ENCODE data around the gene CACNA1A.

The CACNA1A gene

DNA sequence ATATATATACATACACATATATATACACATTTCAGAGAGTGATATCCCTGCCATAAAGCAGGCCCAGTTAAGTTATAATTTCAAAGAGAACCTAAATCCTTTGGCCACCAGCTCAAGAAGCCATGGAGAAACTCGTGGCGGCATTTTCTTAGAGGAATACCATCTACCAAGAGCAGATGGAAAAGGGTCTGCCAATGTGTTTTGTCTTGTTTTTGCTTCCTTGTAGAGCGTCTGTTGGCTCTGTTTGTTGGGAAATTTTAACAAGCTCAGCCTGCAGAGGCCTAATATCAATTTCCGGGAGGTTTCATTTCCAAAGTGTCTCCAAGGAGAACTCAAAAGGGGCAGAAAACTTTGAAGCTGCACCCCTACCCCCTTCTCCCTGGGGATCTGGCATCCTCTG lies 215.5 kb downstream of the CACNA1A start:
- Mint-ChIP-seq H3K36me3 (no peaks in the 10 kb centered on the region), H3K4me1 (no peaks in the 10 kb centered on the region), H3K27ac (no peak overlapping the region), H3K27me3 (peaks cover 3% of the 10 kb centered on the region), H3K4me3 (no peak overlapping the region), H3K9me3 (no peaks in the 10 kb centered on the region)
- DNase-seq (ENCODE audit: low spot score in 2 of 2), result no peak
- no peak for ATAC-seq (ENCODE audit: low read depth)

GRCh38 chr19:13289295-13289694 lies 217.0 kb downstream of the CACNA1A start:
- H3K27ac Mint-ChIP-seq, result no peak overlapping the region
- ATAC-seq (ENCODE audit: low read depth) (no peak), DNase-seq (ENCODE audit: low spot score in 2 of 2) (no peak)
- peaks cover 3% of the 10 kb centered on the region for H3K27me3 Mint-ChIP-seq
- no peaks in the 10 kb centered on the region for H3K9me3 Mint-ChIP-seq
- H3K4me3 Mint-ChIP-seq, result no peak overlapping the region
- no peaks in the 10 kb centered on the region for H3K4me1 Mint-ChIP-seq
- no peaks in the 10 kb centered on the region for H3K36me3 Mint-ChIP-seq

- Mint-ChIP-seq H3K9me3 (no peaks in the 10 kb centered on the region), H3K27ac (no peak overlapping the region), H3K27me3 (peaks cover 3% of the 10 kb centered on the region), H3K4me1 (no peaks in the 10 kb centered on the region), H3K36me3 (no peaks in the 10 kb centered on the region), H3K4me3 (no peak overlapping the region)
- ATAC-seq (ENCODE audit: low read depth), result no peak
- DNase-seq (ENCODE audit: low spot score in 2 of 2), result no peak
Measured at GRCh38 chr19:13286195-13286985, 219.9 kb downstream of the CACNA1A start.

DNA sequence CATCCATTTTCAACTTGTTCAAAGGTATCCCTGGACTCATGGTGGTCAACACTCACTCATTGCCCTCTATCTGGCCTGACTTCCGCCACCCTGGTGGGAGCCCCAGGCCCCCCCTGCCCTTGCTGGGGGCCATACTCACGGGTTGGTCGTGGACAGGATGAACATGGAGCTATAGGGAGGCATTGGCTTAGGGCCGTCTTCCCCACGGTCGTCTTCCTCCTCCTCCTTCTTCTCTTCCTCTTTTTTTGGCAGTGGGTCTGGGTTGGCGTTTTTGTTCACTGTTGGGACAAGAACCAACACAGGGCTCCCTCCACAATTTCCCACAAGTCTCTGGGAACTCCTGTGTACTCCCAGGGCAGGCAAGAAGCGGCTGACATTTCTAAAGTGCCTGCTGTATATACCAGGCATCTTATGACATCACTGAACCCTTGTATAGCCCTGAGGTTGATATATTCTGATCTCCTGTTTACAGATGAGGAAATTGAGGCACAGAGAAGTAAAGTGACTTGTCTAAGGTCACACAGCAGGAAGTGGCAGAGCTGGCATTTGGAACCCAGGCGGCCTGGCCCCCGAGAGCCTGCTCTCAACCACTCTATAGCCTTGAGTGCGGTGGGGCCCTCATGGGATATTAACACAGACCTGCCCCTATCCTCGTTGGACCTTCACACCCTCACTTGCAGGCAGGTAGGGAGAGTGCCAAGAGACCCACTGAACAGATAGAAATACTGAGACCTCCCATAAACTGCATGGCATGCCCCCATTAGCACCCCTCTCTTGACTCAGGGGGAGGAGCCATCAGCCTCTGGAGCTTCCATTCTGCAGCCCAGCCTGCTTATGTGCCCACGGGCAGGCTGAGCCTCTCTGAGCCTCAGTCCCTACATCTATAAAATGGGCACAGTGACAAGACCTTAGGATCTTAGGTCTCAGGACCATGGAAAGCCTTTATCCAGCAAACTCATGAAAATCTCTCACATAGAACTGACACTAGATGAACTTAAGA lies 221.1 kb downstream of the CACNA1A start:
- Mint-ChIP-seq H3K27ac (no peak overlapping the region), H3K4me3 (no peak overlapping the region), H3K9me3 (no peaks in the 10 kb centered on the region), H3K36me3 (no peaks in the 10 kb centered on the region), H3K4me1 (no peaks in the 10 kb centered on the region), H3K27me3 (peaks cover 5% of the 10 kb centered on the region)
- DNase-seq (ENCODE audit: low spot score in 2 of 2) (no peak), ATAC-seq (ENCODE audit: low read depth) (no peak)

DNA sequence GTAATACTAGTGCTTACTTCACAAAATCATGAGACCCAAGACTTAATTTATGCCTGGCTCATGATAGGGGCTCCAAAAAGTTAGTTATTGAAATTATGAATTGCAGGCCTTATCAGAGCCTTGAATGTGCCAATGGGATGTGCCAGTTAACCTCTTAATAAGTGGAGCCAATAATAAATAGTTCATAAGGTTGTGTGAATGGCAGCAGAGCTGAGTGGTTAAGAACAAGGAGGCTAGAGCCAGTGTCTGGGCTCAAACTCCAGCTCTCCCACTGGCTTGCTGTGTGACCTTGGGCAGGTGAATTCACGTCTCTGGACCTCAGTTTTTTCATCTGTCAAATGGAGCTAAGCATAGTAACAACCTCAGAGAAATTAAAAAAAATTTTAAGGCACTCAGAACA lies 222.4 kb downstream of the CACNA1A start:
- Mint-ChIP-seq H3K27me3 (peaks cover 7% of the 10 kb centered on the region), H3K4me1 (no peaks in the 10 kb centered on the region), H3K9me3 (no peaks in the 10 kb centered on the region), H3K4me3 (no peak overlapping the region), H3K36me3 (no peaks in the 10 kb centered on the region), H3K27ac (no peak overlapping the region)
- DNase-seq (ENCODE audit: low spot score in 2 of 2), result no peak
- no peak for ATAC-seq (ENCODE audit: low read depth)

- Mint-ChIP-seq H3K27ac (no peak overlapping the region), H3K4me3 (no peak overlapping the region), H3K27me3 (peaks cover 8% of the 10 kb centered on the region), H3K4me1 (peaks cover 5% of the 10 kb centered on the region), H3K36me3 (no peaks in the 10 kb centered on the region), H3K9me3 (no peaks in the 10 kb centered on the region)
- no peak for DNase-seq (ENCODE audit: low spot score in 2 of 2)
- ATAC-seq (ENCODE audit: low read depth), result no peak
Measured at GRCh38 chr19:13282486-13283065, 223.7 kb downstream of the CACNA1A start.

DNA sequence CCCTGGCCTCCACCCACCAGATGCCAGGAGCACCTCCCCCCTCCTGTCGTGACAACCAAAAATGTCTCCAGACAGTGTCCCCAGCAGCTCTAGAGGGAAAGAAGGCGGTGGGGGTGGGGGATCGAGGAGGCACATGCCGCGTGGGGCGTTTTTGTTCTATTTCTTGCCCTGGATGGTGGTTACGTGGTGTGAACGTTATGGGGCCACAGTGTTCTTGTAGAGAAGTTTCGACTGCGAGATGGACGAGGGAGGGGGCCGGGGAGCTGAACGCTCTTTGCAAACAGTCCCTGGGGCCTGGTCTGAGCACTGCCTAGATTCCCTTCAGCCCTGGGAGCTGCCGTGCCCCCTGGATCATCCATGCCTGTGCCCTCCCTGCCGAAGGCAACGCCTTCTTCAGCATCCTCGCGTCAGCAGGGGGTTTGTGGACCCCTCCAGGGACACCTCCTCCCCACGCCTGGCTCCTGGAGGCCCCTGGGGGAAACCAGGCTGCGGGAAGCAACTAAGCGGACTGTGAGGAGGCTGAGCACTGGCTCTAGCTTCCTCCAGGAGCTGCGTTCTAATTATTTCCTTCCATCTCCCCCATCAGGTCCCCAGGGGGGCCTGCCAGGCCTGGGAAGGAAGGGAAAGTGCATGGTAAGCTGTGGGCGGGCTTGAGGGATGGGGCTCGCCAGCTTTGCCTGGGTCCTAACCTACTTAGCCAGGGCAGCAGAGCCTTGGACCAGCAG lies 224.6 kb downstream of the CACNA1A start:
- H3K36me3 Mint-ChIP-seq, result no peaks in the 10 kb centered on the region
- H3K27me3 Mint-ChIP-seq, result peaks cover 8% of the 10 kb centered on the region
- H3K27ac Mint-ChIP-seq, result no peak overlapping the region
- H3K4me3 Mint-ChIP-seq, result no peak overlapping the region
- ATAC-seq (ENCODE audit: low read depth) (no peak), DNase-seq (ENCODE audit: low spot score in 2 of 2) (no peak)
- H3K4me1 Mint-ChIP-seq, result peaks cover 7% of the 10 kb centered on the region
- no peaks in the 10 kb centered on the region for H3K9me3 Mint-ChIP-seq

DNA sequence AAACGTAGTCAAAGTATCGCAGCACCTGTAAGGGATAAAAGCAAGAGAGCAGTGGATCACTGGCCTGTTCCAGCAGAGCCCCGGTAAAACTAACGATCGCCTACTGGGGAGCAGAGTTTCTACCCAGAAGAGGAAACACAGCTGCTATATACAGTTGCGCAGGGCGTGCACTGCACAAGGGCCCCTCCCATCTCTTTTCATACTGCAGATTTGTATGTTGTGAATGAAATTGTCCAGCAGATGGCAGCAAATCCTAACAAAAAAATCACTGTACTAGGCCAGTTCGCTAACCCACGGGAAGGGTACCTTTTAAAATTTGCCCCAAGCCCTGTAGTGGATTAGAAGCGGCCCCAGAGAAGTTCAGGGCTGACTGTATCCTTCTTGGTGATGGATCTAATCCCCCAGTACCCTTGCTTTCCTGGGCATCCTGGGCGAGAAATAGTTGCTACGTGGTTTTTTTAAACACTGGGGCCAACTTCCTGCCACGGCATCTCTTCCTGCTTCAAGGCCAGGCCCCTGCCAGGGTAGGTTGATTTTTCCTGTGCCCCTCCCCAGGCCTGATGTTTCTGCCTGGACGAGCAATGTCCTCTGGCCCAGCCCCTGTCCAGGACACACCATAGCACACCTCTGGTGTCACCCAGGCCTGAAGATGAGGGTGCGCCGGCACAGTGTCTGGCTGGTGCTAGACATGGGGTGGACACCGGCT lies 229.0 kb downstream of the CACNA1A start:
- Mint-ChIP-seq H3K27me3 (peaks cover 5% of the 10 kb centered on the region), H3K9me3 (no peaks in the 10 kb centered on the region), H3K27ac (no peak overlapping the region), H3K36me3 (no peaks in the 10 kb centered on the region), H3K4me1 (peaks cover 12% of the 10 kb centered on the region), H3K4me3 (peak overlapping the region; percentile 14)
- ATAC-seq (ENCODE audit: low read depth), result peak; percentile 88
- peak; percentile 71 to 77 for DNase-seq (ENCODE audit: low spot score in 2 of 2)

GRCh38 chr19:13275016-13275722 lies 231.1 kb downstream of the CACNA1A start:
- H3K4me1 Mint-ChIP-seq, result peaks cover 12% of the 10 kb centered on the region
- ATAC-seq (ENCODE audit: low read depth) (peak; percentile 45), DNase-seq (ENCODE audit: low spot score in 2 of 2) (no peak)
- H3K27ac Mint-ChIP-seq, result no peak overlapping the region
- no peak overlapping the region for H3K4me3 Mint-ChIP-seq
- no peaks in the 10 kb centered on the region for H3K36me3 Mint-ChIP-seq
- H3K9me3 Mint-ChIP-seq, result no peaks in the 10 kb centered on the region
- peaks cover 3% of the 10 kb centered on the region for H3K27me3 Mint-ChIP-seq

GRCh38 chr19:13270514-13271105 lies 235.7 kb downstream of the CACNA1A start:
- H3K36me3 Mint-ChIP-seq, result no peaks in the 10 kb centered on the region
- H3K27ac Mint-ChIP-seq, result no peak overlapping the region
- no peaks in the 10 kb centered on the region for H3K27me3 Mint-ChIP-seq
- H3K4me3 Mint-ChIP-seq, result no peak overlapping the region
- H3K9me3 Mint-ChIP-seq, result no peaks in the 10 kb centered on the region
- ATAC-seq (ENCODE audit: low read depth) (no peak), DNase-seq (ENCODE audit: low spot score in 2 of 2) (no peak)
- peaks cover 3% of the 10 kb centered on the region for H3K4me1 Mint-ChIP-seq

DNA sequence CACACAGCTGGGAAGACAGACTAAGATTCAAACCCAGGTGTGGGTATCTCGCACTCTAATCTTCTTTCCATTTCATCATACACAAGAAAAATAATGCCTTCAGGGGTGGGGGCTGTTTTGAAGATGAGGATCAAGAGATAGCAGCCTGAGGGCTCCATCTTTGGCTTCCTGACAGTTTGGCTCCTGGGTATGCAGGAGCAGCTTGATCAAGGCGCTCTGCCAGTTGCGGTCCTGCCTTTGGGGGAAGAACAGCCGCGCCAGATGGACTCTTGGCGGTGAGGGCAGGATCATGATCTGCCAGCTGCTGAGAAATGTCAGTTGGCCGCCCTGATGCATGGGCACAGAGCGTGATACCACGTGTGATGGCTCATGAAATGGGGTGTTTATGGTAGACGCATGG lies 236.9 kb downstream of the CACNA1A start:
- Mint-ChIP-seq H3K27ac (no peak overlapping the region), H3K9me3 (no peaks in the 10 kb centered on the region), H3K27me3 (no peaks in the 10 kb centered on the region), H3K36me3 (no peaks in the 10 kb centered on the region), H3K4me3 (no peak overlapping the region), H3K4me1 (no peaks in the 10 kb centered on the region)
- no peak for ATAC-seq (ENCODE audit: low read depth)
- DNase-seq (ENCODE audit: low spot score in 2 of 2), result no peak

DNA sequence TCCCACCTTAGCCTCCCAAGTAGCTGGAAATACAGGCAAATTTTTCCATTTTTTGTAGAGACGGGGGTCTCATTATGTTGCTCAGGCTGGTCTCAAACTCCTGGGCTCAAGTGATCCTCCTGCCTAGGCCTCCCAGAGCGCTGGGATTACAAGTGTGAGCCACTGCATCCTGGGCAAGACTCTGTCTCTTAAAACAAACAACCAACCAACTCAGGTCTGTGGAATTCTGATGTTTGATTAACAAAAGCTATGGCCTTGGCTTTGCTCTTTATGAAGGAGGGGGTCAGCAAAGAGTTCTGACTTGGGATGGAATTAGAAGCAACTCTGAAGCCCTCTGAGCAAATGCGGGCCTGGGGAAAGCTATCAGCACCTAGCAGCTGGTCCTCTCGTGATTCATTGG lies 238.4 kb downstream of the CACNA1A start:
- ATAC-seq (ENCODE audit: low read depth), result no peak
- Mint-ChIP-seq H3K4me1 (no peaks in the 10 kb centered on the region), H3K9me3 (no peaks in the 10 kb centered on the region), H3K36me3 (no peaks in the 10 kb centered on the region), H3K4me3 (no peak overlapping the region), H3K27me3 (no peaks in the 10 kb centered on the region), H3K27ac (no peak overlapping the region)
- no peak for DNase-seq (ENCODE audit: low spot score in 2 of 2)

All from memory B cell (primary cell).